ENCODE data around the gene TM7SF3. TPM values are rescaled to one million over a fixed set of nuclear protein-coding genes. Genes with fewer than 3 reads are reported as not detected.

The TM7SF3 gene
- total and polyA plus RNA-seq, 2 donors (not counting 3 experiments of a cell fraction or from before 2014, with no cell fraction given) = 54.8 to 70.7 TPM

- dilution Hi-C loops (cut with MboI; ENCODE audit: extremely low pct_ligation_motif_present, low sequenced_read_pairs) (no loop called here), intact Hi-C loops (cut with micrococcal nuclease) (no loop called here)
- Histone ChIP-seq H3K27me3 (ENCODE audit: control insufficient read depth in 2 of 2, insufficient read depth in 2 of 2, low read length in 2 of 2) (no peaks in the 10 kb centered on the region), H2AFZ (ENCODE audit: low read depth, low read length) (no peak overlapping the region), H3K79me2 (ENCODE audit: control insufficient read depth, insufficient read depth, low read length) (no peaks in the 10 kb centered on the region), H4K20me1 (replicated peaks; ENCODE audit: control insufficient read depth, extremely low read depth, insufficient read depth, low read length) (no peaks in the 10 kb centered on the region), H3K27ac (ENCODE audit: insufficient read depth, low read depth, low read length) (no peak overlapping the region), H3K9ac (replicated peaks; ENCODE audit: extremely low read depth, insufficient read depth, low read length) (no peak overlapping the region), H3K9me3 (replicated peaks; ENCODE audit: control insufficient read depth, insufficient read depth, low read length) (no peaks in the 10 kb centered on the region), H3K4me2 (ENCODE audit: insufficient read depth, low read length) (no peak overlapping the region), H3K36me3 (ENCODE audit: control insufficient read depth in 2 of 2, extremely low read depth in 1 of 2, insufficient read depth in 2 of 2, low read length in 2 of 2) (no peaks in the 10 kb centered on the region), H3K4me3 (replicated peaks in 1 of 3; ENCODE audit: insufficient read depth in 1 of 3, low read depth in 1 of 3, low read length in 3 of 3) (no peak overlapping the region), H3K4me1 (ENCODE audit: control insufficient read depth, extremely low read depth, insufficient read depth, low read length) (peaks cover 3% of the 10 kb centered on the region), H3K9me1 (replicated peaks; ENCODE audit: control insufficient read depth, extremely low read depth, insufficient read depth, low read length) (no peaks in the 10 kb centered on the region)
- FAIRE-seq (no peak), DNase-seq (ENCODE audit: low read depth, low spot score) (no peak)
- ChIA-PET CTCF (interaction anchor here (1.2 kb wide), 1 partner anchor 15 kb away, joined by 3 read pairs; no protein-coding TSS in a partner anchor), POLR2A (no interaction called here)
- BruUV-seq (replicated peaks) = no TSS peak
- no peak for TF ChIP-seq CTCF (IDR thresholded peaks at IDR 0.05; ENCODE audit: extremely low read depth in 1 of 2, insufficient read depth in 1 of 2, low read depth in 1 of 2, low read length in 2 of 2)
- TF ChIP-seq MYC (IDR thresholded peaks at IDR 0.05; ENCODE audit: low read depth, low read length) = no peak
- TF ChIP-seq POLR2A (IDR thresholded peaks at IDR 0.05; ENCODE audit: low read depth, low read length) = no peak
- no peak for TF ChIP-seq MAX (IDR thresholded peaks at IDR 0.05; ENCODE audit: insufficient read depth, insufficient read length)
- no peak for TF ChIP-seq POLR2AphosphoS5 (IDR thresholded peaks at IDR 0.05; ENCODE audit: insufficient read depth, low read depth, low read length)
- no peak for TF ChIP-seq GATA2 (IDR thresholded peaks at IDR 0.05; ENCODE audit: insufficient read depth, insufficient read length, low read depth, low read length)
- no peak for TF ChIP-seq EZH2 (IDR thresholded peaks at IDR 0.05; ENCODE audit: borderline replicate concordance, low read depth, low read length, severe bottlenecking)
- TF ChIP-seq JUN (IDR thresholded peaks at IDR 0.05; ENCODE audit: borderline replicate concordance, insufficient read depth, insufficient read length, low read depth) = no peak
- no peak for TF ChIP-seq FOS (IDR thresholded peaks at IDR 0.05; ENCODE audit: borderline replicate concordance, insufficient read depth, low read length)
These were observed 49.2 kb upstream of the TM7SF3 start for GRCh38 chr12:27063250-27063851.

Measured in endothelial cell of umbilical vein (primary cell).